ELR (cell line): ENCODE measurements around the gene SNTG2.

Experiments
- DNase-seq: peaks from one replicate; pipeline ENCODE4 v3.0.0-alpha.2; 2015; ENCODE audit warnings: low read depth

The SNTG2 gene

DNA sequence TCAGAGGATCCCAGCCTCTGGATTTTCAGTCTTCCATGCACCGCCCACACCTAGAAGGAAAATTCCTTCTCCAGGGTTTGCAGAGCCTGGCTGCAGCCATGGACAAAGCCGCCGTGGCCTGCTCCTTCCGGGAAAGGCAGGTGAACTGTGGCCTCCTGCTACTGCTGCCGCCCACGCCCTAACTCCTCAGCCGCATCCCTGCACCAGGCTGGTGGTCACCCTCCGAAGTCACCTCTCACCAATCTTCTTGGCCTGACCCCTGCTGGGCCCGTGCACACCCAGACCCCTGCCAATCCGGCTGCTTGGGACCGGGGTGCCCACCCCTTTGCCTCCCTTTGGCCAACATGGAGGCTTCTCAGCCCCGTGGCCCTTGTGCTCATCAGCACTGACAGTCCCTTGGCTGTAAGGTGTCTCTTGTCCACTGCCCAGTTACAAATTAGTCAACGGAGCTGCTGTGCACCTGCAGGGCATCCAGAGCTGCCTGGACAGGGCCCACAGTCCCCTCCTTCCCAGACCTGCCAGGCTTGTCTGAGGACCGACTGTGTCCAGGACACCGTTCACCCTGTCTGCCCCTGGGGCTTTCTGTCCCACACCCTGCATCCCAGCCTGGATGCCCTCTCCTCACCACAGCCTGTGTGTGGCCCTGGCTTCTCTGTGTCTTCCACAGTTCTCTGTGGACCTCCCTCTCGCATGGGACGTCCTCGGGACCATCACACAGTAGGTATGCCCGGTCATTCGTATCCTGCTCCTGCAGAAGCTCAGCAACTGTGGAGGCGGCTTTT is 332.6 kb downstream of the SNTG2 start:
- DNase-seq: no peak

DNA sequence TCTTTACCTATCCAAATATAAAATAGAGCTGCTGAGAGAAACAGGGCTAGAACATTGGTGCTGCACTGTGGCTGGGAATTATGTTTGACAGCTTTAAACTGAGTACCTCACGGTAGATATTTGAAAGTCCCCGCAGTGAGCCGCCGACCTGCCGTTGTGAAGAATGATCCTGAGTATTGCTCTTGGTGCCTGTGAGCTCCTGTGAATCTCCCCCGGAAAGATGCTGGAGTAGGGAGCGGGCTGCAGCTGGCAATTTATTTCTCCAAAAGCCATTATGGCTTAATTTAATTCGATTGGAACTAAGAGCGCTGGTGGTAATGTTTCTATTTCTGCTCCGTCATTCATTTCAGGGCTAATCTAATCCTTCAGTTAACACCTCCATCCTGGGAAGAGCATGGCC is 333.2 kb downstream of the SNTG2 start:
- no peak for DNase-seq

DNA sequence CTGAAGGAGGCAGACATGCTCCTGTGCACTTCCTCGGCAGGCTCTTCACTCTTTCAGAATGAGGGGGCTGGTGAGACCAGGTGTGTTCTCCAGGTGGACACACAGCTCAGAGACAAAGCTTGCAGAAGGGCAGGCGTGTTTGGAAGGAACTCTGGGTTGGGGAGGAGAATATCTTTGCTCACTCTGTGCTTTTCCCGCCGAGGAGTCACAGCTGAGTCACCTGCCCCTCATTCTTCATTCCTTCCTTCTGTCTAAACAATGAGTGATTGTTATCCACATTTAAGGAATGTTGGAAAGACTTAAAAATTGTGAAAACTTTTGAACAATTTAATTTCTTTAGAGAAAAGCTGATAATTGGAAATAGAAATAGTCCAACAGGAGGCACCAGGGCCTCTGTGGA is 336.3 kb downstream of the SNTG2 start:
- peak; percentile 15 for DNase-seq

DNA sequence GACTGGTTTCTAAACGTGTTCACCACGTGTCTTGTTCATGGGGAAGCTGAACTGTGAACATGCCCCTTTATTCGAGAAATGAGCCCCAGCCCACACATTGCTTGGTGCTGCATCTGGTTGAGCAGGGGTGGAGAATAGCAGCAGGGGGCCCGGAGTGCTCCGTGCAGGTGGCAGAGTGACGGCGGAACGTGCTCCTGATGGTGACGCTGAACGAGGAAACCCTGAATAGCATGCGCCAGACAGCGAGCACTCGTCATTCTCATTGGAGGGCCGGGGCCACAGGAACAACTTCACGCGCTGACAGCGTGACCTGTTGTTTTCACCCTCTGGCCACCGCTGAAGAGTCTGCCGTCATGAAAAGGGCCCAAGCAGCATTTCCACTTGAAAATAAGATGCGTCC is 336.8 kb downstream of the SNTG2 start:
- DNase-seq: no peak

DNA sequence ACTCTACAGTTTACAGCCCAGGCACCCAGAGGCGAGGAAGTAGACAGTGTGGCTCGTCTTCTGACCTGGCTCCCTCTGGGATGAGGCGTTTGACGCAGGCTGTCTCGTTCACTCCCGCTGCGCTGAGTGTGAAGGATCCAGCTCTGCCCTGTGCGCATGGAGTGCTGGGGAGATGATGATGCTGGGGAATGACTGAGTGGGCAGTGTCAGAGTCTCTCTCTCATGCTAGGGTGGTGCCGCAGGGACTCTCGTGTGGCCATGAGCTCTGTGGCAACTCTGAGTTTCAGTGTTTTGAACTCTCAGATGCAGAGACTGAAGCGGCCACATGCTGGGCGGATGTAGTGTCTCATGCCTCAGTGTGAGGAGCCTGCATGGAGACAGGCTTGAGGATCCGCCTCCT is 344.3 kb downstream of the SNTG2 start:
- DNase-seq: no peak

DNA sequence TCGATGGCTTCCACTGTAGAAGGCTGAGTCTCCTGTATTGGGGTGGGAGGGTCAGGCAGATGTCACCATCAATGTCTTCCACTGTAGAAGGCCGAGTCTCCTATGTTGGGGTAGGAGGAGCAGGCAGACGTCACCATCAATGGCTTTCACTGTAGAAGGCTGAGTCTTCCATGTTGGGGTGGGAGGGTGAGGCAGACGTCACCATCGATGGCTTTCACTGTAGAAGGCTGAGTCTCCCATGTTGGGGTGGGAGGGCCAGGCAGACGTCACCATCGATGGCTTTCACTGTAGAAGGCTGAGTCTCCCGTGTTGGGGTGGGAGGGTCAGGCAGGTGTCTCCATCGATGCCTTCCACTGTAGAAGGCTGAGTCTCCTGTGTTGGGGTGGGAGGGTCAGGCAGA is 345.1 kb downstream of the SNTG2 start:
- DNase-seq: no peak

DNA sequence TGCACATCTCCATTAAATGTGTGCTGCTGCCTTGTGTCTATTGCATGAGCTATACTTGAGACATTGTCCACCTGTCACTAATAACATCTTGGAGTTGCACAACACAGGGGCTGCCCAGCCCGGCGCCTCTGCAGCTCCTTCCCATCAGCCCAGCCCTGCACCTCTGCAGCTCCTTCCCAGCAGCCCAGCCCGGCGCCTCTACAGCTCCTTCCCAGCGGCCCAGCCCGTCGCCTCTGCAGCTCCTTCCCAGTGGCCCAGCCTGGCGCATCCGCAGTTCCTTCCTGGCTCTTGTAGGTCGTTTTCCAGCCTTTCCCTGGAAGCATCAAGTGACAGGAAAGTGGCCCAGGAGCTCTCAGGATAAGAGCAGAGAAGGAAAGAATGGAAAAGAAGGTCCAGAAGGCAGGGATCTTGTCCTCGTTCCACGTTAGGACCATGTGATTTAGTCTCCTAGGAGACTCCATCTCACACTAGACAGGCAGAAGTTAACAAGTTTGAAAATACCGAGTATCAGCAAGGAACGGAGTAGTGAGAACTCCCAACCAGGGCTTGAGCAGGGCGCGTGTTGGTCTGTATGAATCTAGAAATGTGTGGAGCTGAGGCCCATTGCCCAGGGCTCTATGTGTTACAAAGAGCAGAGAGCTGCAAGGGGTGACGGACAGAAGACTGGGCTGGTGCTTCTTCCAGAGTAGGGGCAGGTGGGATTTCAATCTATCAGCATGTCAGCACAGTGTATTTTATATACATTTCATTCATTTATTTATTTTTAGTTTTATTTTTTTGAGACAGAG is 346.9 kb downstream of the SNTG2 start:
- no peak for DNase-seq

DNA sequence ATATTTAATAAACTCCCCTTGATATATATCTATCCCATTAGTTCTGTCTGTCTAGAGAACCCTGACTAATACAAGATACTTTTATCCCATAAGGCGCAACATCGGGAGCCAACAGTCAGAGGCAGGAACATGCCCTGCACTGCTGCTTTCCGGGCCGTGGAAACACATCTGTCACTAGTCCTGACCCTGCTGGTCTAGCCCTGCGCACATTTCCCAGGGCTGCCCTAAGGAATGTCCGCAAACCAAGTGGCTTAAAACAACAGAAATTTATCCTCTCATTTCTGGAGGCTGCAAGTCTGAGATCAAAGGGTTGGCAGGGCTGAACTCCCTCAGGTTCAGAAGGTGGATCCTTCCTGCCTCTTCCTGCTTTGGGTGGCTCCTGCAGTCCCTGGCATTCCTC is 348.4 kb downstream of the SNTG2 start:
- no peak for DNase-seq

DNA sequence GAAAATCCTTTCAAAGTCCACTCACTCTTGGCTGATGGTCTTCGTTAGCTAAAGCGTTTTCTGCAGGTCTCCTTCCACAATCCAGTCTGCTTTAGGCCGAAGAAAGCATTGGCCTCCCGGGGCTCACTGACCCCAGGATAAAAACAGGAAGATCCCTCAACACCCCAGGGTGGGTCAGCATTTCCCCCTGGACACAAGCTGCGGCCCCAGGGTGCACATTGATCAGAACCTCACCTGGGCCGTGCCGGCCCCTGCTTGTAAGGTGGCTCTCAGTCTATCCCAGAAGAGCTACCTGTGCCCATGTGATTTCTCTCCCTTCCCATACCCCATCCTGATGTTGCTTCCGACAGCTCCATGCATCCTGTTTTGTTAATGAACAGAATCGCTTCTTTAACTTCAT is 349.6 kb downstream of the SNTG2 start:
- no peak for DNase-seq

DNA sequence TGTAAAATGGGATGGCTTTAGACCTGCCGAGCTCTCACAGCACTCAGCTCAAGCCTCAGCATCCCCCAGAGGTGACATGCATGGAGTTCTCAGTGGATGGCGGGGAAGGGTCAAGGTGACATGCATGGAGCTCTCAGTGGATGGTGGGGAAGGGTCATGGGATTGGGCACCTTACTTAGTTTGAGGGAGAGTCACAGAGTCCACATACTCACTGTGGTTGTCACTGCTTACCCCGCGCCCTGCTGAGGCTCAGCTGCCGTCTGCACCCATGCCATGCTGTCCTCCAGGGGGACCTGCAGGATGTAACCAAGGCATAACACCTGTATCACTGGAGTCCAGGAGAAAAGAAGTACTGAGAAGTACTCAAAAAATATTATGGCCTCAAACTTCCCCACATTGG is 350.4 kb downstream of the SNTG2 start:
- no peak for DNase-seq

DNA sequence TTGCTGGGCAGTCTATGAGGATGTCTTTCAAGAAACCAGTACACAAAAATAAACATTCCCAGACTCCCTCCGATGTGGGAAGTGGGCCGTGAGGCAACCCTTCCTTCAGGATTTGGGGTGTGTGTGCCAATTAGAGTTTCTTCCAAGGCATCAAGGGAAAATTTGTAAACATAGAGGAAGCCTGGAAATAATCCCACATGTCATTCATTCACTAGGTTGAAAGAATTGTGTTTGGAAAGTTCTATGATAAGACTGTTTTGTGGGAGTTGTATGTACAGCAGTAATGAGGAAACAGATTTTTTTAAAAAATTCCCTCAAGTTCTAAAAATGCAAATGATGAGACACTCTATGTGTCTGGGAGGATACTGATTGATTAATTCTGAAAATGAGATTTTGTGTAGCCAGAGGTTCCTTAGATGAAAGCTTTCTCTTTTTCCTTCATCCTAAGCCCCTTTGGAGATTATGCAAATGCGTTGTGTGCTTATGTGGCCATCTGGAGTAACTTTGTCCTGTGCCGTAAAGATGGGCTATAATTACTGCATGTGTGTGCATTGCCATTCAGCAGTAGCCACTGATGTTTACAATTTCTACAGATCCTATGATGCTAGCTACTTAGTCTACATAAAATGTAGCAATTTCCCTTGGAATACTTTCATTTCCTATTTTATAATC is 354.8 kb downstream of the SNTG2 start:
- DNase-seq: no peak

DNA sequence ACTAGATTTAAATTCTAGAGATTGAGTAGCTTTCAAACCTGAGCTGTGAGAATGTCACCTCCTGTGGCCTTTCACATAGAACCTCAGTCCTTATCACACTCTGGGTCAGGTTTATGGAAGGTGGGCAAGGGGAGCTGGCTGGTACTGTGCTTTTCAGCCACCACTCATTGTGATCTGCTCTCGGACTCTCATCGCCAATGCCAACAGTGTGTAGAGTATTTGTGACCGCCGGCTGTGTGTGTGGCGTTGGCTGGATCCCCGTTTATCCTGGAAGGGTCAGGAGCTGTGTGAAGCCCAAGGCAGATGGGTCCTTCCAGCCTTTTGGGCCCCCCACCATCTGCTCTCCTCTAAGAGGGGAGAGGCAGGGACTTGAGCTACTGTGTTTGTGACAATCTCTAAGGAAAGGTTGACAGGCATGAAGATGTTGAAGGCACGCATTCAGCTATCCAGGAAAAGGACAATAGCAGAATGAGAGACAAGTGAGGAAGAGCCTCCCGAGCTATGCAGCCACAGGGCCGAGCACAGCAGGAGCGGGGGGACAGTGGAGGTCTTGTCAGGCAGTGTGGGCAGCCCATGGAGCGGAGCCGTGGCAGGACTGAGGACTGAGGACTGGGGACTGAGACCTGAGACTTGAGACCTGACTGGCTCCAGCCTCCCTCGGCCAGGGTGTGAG is 355.5 kb downstream of the SNTG2 start:
- DNase-seq: no peak

DNA sequence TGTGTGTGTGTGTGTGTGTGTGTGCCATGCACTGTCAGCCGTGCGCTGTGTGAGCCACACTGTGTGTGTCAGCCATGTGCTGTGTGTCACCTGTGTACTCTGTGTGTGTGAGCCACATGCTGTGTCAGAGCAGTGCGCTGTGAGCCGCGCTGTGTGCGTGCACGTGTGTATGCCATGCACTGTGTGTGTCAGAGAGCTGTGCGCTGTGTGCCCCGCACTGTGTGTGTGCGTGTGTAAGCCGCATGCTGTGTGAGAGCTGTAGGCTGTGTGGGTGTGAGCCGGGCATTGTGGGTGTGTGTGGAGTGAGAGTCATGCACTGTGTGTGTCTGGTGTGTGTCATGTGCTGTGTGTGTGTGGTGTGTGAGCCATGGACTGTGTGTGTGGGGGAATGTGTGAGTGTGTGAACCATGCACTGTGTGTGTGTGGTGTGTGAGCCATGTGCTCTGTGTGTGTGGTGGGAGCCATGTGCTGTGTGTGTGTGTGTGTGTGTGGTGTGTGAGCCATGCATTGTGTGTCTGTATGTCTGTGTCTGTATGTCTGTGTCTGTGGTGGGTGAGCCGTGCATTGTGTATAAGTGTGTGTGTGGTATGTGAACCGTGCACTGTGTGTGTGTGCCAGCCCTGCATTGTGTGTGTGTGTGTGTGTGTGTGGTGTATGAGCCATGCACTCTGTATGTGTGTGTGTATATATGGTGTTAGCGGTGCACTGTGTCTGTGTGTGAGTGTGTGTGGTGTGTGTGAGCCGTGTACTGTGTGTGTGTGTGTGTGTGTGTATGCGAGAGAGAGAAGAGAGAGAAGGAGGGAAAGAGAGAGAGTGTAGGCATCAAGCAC is 356.3 kb downstream of the SNTG2 start:
- DNase-seq: no peak

DNA sequence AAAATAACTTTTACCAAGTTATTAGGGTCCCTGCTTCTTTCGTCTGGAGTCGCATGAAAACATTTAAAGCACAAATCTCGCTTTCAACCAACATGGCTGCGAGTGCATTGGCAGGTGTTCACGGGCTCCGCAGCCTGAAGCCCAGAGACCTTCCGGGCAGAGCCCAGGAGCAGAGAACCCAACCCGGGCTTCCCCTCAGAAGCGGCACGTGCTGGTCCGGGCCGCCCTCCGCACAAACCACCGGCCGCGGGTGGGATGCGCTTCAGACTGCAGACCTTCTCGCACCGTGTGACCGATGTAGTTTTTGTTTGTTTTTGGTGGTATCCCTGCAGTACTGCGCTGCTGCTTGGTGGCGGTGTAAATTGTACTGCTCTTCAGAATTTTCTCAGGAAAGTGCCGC is 357.0 kb downstream of the SNTG2 start:
- DNase-seq: no peak

DNA sequence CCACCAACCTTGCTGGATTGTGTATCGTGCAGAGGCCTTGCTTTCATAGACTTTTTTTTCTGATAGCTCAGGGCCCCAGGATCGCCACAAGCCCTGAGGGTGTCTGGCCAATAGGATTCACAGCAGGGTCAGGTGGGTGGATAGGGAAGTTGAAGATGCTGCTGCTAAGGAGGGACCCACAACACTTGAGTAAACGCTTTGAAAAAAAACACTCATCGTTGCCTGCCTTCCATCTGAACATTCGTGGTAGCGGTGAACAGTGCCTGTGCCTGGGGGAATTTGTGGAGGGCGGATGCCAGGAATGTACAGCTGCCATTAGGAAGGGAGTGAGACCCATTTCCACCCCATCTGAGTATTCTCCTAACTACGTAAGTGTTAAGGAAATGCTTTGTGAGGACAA is 358.0 kb downstream of the SNTG2 start:
- DNase-seq: no peak

DNA sequence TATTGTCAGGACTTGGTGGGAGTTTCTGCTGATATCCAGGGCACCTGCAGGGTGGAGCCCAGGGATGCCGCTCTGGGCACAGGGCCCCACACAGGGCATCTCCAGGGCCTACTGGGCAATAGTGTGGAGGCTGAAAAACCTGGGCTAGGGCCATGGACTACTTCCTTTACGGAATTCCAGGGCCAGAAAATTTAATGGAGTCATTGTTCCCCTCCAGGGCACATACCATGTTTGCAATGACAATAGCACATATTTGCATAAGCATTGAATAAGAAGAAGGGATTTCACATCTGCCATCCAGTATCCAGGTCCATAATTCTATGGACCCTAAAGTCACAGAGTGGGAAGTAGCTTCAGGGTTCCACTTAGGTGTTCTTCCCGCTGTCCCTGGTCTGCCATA is 358.9 kb downstream of the SNTG2 start:
- DNase-seq: no peak

DNA sequence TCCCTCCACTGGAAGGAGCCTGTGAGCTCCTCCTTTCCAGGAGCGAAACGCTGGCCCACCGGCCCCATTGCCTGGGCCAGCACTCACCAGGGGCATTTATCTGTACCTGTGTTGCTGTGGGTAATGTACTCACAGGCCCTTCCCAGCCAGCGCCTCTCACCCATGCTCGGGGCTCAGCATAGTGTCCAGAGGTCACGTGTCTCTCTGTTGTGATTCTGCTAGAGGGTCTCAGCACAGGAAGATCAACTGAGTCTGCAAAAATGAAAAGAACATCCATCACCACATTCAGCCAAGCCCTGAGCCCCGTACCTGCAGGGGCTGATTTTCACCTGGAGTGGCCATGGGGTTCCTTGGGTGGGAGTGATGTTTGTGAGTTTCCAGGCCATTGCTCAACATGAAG is 359.6 kb downstream of the SNTG2 start:
- DNase-seq: no peak

DNA sequence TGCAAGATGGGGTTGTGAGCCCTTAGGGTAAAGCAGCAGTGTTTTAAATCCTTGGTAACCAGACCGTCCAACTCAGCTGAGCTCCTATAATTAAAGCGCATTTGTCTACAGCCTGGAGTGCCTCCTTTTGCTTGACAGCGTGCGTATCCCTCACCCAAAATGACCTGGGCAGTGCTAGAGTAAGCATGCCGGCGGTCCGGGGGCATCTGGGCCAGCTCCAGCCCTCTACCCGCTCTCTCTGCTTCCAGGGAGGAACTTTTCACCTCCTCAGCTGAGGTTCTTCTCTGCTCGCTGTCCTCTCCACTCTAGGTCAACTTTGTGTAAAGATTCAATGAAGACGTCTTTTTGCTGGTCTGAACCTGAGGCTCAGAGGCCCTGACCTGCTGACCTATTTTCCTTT is 360.2 kb downstream of the SNTG2 start:
- no peak for DNase-seq

DNA sequence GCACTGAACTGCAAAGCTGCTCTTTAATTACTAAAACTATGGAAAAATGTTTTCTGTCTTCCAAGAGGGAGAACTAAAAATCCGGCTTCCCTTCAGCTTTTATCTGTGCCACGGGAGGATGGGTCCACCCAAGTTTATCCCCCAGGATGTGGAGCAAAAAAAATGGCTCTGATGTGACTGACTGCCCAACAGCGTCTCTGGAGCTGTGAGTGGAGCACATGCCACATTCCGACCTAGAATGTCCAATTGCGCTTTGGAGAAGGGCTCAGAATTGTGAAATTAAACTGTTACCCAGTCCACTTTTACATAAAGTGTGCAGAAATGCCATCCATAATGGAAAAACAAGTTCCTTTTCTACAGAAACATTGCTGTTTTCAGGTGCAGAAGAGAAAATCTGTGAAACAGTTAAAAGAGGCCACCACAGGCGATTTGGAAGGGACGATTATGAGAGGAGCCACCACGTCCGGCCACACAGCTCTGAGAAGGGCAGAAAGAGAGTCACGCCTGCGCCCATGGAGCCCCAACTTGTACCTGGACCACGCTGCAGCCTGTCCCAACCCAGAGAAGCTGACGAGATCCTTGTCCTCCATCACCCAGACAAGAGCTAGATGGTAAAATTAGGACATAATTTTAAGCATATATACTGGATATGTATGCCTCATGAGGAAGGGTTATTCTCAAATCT is 362.7 kb downstream of the SNTG2 start:
- DNase-seq: no peak

DNA sequence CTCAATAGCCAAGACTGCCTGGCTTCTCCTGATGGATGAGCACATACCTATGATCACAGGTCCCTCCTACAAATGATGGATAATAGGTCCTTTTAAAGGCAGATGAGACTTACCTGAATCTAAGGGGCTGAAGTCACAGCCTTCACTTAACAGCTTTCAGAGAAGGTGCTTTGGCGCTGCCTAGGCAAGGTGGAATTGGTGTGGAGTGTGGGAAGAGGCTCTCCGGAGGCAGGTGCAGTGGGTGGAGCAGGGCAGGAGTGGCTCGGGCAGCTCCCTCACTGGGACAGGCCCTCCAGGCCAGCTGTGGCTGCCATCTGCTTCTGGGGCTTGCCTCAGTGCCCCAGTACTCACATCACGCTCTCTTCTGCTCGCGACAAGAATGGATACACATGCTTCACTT is 363.6 kb downstream of the SNTG2 start:
- no peak for DNase-seq

DNA sequence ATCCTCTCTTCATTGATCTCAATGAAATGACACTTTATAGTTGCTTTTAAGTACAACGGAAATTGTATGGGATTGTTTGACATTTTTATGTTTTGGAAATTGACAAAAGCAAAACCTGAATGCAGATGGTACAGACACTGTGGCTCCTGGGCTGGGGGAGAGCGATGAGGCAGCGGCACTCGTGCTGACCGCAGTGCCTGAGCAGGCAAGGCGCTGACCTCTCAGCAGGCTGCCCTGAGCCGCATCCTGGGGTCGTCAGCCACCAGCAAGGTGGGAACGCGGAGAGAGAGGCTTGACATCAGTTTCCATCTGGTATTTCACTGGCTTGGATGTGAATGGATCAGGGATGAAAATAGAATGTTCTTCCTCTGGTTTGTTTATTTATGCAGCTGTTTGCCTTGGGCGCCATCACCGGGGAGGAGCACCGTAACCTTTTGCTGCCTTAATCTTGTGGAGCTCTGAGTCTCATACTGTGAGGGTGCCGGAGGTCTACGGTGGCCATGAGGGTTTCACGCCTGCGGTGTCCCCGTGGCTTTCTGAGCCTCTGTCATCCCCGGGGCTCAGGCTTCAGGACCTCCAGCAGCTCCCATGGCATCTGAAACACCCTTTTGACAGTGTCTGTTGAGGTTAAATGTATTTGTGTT is 367.8 kb downstream of the SNTG2 start:
- DNase-seq: no peak
